Measurements from ENCODE around the gene FEN1. TPM values are rescaled to one million over a fixed set of nuclear protein-coding genes. Genes with fewer than 3 reads are reported as not detected.

Gene FEN1
- total and polyA plus RNA-seq, 9 donors: 3.7 to 8.6 (median 5.0) TPM

GRCh38 chr11:61769946-61770683 lies 22.6 kb upstream of the FEN1 start:
- intact Hi-C loops (cut with DNase I): no loop called here
- DNase-seq: no peak
- no peaks in the 10 kb centered on the region for H3K9me3 ChIP-seq
- no peak overlapping the region for H3K4me3 ChIP-seq
- H3K27ac ChIP-seq: peak overlapping the region; percentile 52 to 64
- no peaks in the 10 kb centered on the region for H3K27me3 ChIP-seq
- H3K36me3 ChIP-seq: no peaks in the 10 kb centered on the region
- TF ChIP-seq EP300 (IDR thresholded peaks at IDR 0.05) (no peak), POLR2A (IDR thresholded peaks at IDR 0.05) (no peak), CTCF (IDR thresholded peaks at IDR 0.05) (no peak)
- H3K4me1 ChIP-seq (ENCODE audit: insufficient read depth): peaks cover 3% of the 10 kb centered on the region
- 84 to 88% (median 85%) methylated on average over 18 to 20 of the region's 20 CpGs for WGBS, 3 donors

GRCh38 chr11:61771195-61771894 lies 21.4 kb upstream of the FEN1 start:
- no peaks in the 10 kb centered on the region for H3K9me3 ChIP-seq
- H3K27ac ChIP-seq: peak overlapping the region in 1 of 2 donors; percentile 54
- 88 to 90% (median 89%) methylated on average over 15 of the region's 15 CpGs for WGBS, 3 donors
- no peaks in the 10 kb centered on the region for H3K36me3 ChIP-seq
- intact Hi-C loops (cut with DNase I): no loop called here
- peaks cover 3% of the 10 kb centered on the region for H3K4me1 ChIP-seq (ENCODE audit: insufficient read depth)
- DNase-seq: no peak
- TF ChIP-seq CTCF (IDR thresholded peaks at IDR 0.05) (no peak), EP300 (IDR thresholded peaks at IDR 0.05) (no peak), POLR2A (IDR thresholded peaks at IDR 0.05) (no peak)
- H3K4me3 ChIP-seq: no peak overlapping the region
- no peaks in the 10 kb centered on the region for H3K27me3 ChIP-seq

GRCh38 chr11:61771985-61772455 lies 20.7 kb upstream of the FEN1 start:
- H3K27ac ChIP-seq: peak overlapping the region; percentile 36 to 54
- TF ChIP-seq EP300 (IDR thresholded peaks at IDR 0.05) (no peak), POLR2A (IDR thresholded peaks at IDR 0.05) (no peak), CTCF (IDR thresholded peaks at IDR 0.05) (no peak)
- no peaks in the 10 kb centered on the region for H3K36me3 ChIP-seq
- H3K27me3 ChIP-seq: no peaks in the 10 kb centered on the region
- H3K9me3 ChIP-seq: no peaks in the 10 kb centered on the region
- 41 to 44% (median 43%) methylated on average over 7 of the region's 7 CpGs for WGBS, 3 donors
- no peak for DNase-seq
- intact Hi-C loops (cut with DNase I): no loop called here
- H3K4me3 ChIP-seq: no peak overlapping the region
- H3K4me1 ChIP-seq (ENCODE audit: insufficient read depth): peaks cover 4% of the 10 kb centered on the region

- no peak overlapping the region for H3K27ac ChIP-seq
- no peaks in the 10 kb centered on the region for H3K9me3 ChIP-seq
- DNase-seq: no peak
- H3K36me3 ChIP-seq: no peaks in the 10 kb centered on the region
- no peak overlapping the region for H3K4me3 ChIP-seq
- TF ChIP-seq POLR2A (IDR thresholded peaks at IDR 0.05) (no peak), CTCF (IDR thresholded peaks at IDR 0.05) (no peak), EP300 (IDR thresholded peaks at IDR 0.05) (no peak)
- 71 to 75% (median 71%) methylated on average over 10 of the region's 10 CpGs for WGBS, 3 donors
- H3K4me1 ChIP-seq (ENCODE audit: insufficient read depth): peaks cover 10% of the 10 kb centered on the region
- H3K27me3 ChIP-seq: no peaks in the 10 kb centered on the region
- intact Hi-C loops (cut with DNase I): no loop called here
Measured at GRCh38 chr11:61773356-61773755, 19.4 kb upstream of the FEN1 start.
